ENCODE data around the gene SAPCD1. TPM values are rescaled to one million over a fixed set of nuclear protein-coding genes. Genes with fewer than 3 reads are reported as not detected.

Gene SAPCD1
- total RNA-seq (0.90 TPM), polyA plus RNA-seq (1.3 TPM)

DNA sequence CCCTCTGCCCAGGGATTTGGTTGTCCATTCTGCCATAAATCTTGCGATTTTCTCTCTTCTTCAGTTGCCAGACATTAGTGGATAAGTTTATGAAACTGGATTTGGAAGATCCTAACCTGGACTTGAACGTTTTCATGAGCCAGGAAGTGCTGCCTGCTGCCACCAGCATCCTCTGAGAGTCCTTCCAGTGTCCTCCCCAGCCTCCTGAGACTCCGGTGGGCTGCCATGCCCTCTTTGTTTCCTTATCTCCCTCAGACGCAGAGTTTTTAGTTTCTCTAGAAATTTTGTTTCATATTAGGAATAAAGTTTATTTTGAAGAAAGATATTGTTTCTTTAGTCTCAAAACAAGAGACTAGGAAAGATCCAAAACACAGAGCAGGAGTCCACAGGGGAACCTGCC is at the start of gene SAPCD1:
TSS of gene SAPCD1 (plus strand) at position 301 of the 400 bp plus-strand sequence. CDS start 399 bp downstream, outside the sequence.
- Histone ChIP-seq H3K4me1 (ENCODE audit: insufficient read depth) (no peaks in the 10 kb centered on the region), H3K4me3 (ENCODE audit: low read depth, low read length) (no peak within 1 kb of the TSS), H3K27ac (ENCODE audit: low read depth) (no peak within 1 kb of the TSS), H3K36me3 (ENCODE audit: insufficient read depth) (no peaks in the 10 kb centered on the region)
- WGBS, result 70% methylated on average over 4 of the region's 4 CpGs
- no peak for DNase-seq (ENCODE audit: extremely low spot score)

- Histone ChIP-seq H3K4me1 (ENCODE audit: insufficient read depth) (no peaks in the 10 kb centered on the region), H3K4me3 (ENCODE audit: low read depth, low read length) (no peak overlapping the region), H3K27ac (ENCODE audit: low read depth) (no peak overlapping the region), H3K36me3 (ENCODE audit: insufficient read depth) (no peaks in the 10 kb centered on the region)
- WGBS, result 72% methylated on average over 4 of the region's 4 CpGs
- DNase-seq (ENCODE audit: extremely low spot score), result no peak
Measured at GRCh38 chr6:31713465-31713864, 49.0 kb upstream of the SAPCD1 start.

DNA sequence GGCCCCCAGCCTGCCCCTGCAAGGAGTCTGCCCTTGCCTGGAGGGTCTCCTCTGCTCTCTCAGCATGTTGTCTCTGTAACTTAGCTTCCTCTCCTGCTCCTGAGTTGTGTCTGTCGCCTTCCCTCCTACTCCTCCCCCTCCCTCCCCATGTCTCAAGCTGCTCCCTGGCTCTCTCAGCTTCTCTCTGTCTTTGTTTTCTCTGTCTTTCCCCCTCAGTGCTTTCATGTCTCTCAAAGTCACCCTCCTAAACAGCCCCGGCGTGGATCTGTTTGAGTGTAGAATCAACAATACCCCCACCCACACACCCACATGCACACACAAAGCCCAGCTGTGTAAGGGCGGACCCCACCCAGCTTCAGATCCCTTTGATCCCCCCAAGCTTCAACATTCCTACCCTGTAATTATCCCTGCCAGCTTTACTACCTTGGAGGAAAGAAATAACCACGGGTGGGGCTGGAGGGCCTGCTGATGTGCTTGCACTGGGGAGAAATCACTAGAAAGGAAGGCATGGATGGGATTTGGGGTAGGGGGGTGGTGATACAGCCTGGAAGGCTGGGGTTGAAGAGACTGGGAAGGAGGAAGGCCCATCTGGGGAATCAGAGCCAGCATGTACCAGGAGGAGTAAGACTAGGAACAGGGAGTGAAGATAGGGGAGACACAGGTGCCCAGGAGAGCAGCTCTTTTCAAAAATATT is 48.3 kb upstream of the SAPCD1 start:
- whole genome bisulfite sequencing, result 51% methylated on average over 5 of the region's 5 CpGs
- H3K27ac ChIP-seq (ENCODE audit: low read depth), result no peak overlapping the region

GRCh38 chr6:31715022-31715958 is 47.2 kb upstream of the SAPCD1 start, which contains the start of gene LY6G6D:
TSS of gene LY6G6D (plus strand) at chr6:31715348. CDS start at chr6:31715356, 8 bp downstream.
- DNase-seq (ENCODE audit: extremely low spot score), result no peak
- Histone ChIP-seq H3K27ac (ENCODE audit: low read depth) (no peak within 1 kb of the TSS), H3K4me1 (ENCODE audit: insufficient read depth) (no peaks in the 10 kb centered on the region), H3K36me3 (ENCODE audit: insufficient read depth) (no peaks in the 10 kb centered on the region), H3K4me3 (ENCODE audit: low read depth, low read length) (no peak within 1 kb of the TSS)
- WGBS, result 43% methylated on average over 16 of the region's 16 CpGs

More for the DNA sequence above, 48.3 kb upstream of the SAPCD1 start:
- DNase-seq (ENCODE audit: extremely low spot score), result no peak
- Histone ChIP-seq H3K4me1 (ENCODE audit: insufficient read depth) (no peaks in the 10 kb centered on the region), H3K36me3 (ENCODE audit: insufficient read depth) (no peaks in the 10 kb centered on the region), H3K4me3 (ENCODE audit: low read depth, low read length) (no peak overlapping the region)

- WGBS, result 76% methylated on average over 10 of the region's 10 CpGs
- Histone ChIP-seq H3K36me3 (ENCODE audit: insufficient read depth) (no peaks in the 10 kb centered on the region), H3K4me3 (ENCODE audit: low read depth, low read length) (no peak overlapping the region), H3K4me1 (ENCODE audit: insufficient read depth) (no peaks in the 10 kb centered on the region), H3K27ac (ENCODE audit: low read depth) (no peak overlapping the region)
- no peak for DNase-seq (ENCODE audit: extremely low spot score)
Measured at GRCh38 chr6:31717499-31718222, 44.8 kb upstream of the SAPCD1 start.

DNA sequence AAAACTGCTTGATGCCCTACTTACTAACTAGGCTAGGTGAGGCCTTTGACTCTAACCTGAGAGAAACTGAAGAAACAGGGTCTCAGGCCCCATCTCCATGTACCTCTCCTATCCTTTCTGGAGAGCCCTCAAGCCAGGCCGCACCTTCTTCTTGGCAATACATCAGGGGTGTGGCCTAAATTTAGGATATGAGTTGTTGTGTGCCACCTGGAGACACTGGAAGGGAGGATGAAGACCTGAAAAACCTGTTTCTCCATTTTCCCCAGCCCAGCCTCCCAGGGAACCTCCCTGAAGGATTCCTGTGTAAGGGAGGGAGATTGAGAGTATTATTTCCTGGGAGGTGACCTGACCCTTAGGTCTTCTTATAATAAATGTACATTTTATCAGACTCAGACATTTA is 44.2 kb upstream of the SAPCD1 start:
- no peak for DNase-seq (ENCODE audit: extremely low spot score)
- no peaks in the 10 kb centered on the region for H3K4me1 ChIP-seq (ENCODE audit: insufficient read depth)
- 83% methylated on average over 1 of the region's 1 CpG for WGBS
- H3K27ac ChIP-seq (ENCODE audit: low read depth), result no peak overlapping the region
- H3K36me3 ChIP-seq (ENCODE audit: insufficient read depth), result no peaks in the 10 kb centered on the region
- no peak overlapping the region for H3K4me3 ChIP-seq (ENCODE audit: low read depth, low read length)

DNA sequence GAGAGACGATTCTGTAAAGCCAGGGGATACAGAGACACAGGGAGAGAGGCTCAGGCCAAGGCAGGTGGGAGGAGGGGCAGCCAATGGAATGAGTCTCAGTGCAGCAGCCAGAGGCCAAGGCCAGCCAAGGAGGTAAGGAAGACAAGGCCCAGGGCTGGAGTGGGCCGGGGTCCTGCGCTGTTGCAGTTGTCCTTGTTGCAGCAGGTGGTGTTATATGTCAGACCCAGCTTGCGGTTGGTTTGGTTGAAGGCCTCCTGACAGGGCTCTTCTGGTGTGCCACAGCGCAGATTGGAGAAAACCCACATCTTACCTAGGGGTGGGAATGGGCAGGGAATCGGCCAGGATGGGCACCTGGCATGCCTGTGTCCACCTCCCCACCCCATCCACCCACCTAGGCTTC is 43.5 kb upstream of the SAPCD1 start:
- 85% methylated on average over 6 of the region's 6 CpGs for WGBS
- no peaks in the 10 kb centered on the region for H3K36me3 ChIP-seq (ENCODE audit: insufficient read depth)
- H3K27ac ChIP-seq (ENCODE audit: low read depth), result no peak overlapping the region
- DNase-seq (ENCODE audit: extremely low spot score), result no peak
- no peak overlapping the region for H3K4me3 ChIP-seq (ENCODE audit: low read depth, low read length)
- no peaks in the 10 kb centered on the region for H3K4me1 ChIP-seq (ENCODE audit: insufficient read depth)

GRCh38 chr6:31720196-31720770 is 42.2 kb upstream of the SAPCD1 start:
- WGBS, result 78% methylated on average over 5 of the region's 5 CpGs
- no peak overlapping the region for H3K4me3 ChIP-seq (ENCODE audit: low read depth, low read length)
- H3K27ac ChIP-seq (ENCODE audit: low read depth), result no peak overlapping the region
- no peaks in the 10 kb centered on the region for H3K4me1 ChIP-seq (ENCODE audit: insufficient read depth)
- no peaks in the 10 kb centered on the region for H3K36me3 ChIP-seq (ENCODE audit: insufficient read depth)
- DNase-seq (ENCODE audit: extremely low spot score), result no peak

DNA sequence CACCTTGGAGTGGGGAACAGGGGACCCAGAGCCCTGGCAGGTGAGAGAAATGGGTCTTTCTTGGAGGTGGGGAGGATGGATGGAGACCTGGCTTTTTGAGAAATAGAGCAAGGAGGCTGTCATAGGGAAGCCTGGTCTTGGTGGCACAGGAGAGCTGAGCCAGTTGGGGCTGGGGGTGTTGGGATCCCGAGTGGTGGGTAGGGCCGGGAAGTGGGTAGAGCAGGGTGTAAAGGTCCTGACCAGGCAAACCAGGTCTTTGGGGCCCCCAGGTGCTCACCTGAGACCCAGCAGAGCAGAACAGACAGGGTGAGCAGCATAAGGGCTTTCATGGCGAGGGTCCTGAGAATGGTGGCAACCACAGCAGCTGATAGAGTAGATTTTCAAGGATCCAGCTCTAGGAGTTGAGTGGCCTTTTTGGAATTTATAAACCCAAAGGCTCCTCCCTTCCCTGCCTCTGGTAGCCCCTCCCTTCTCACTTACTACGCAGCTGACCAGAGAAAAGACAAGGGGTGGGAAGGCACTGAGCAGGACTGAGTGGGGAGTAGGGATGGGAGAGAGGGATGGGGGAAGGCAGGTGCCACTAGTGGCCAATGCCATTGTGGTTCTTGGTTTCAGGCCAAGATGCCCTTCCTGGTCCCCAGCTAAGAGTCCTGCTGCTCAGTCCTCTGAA is 41.0 kb upstream of the SAPCD1 start, which contains the start of gene LY6G6C:
TSS of gene LY6G6C (minus strand) at position 396 of the 670 bp plus-strand sequence. CDS start at position 329, 67 bp downstream.
- Histone ChIP-seq H3K27ac (ENCODE audit: low read depth) (no peak within 1 kb of the TSS), H3K4me3 (ENCODE audit: low read depth, low read length) (no peak within 1 kb of the TSS), H3K4me1 (ENCODE audit: insufficient read depth) (no peaks in the 10 kb centered on the region), H3K36me3 (ENCODE audit: insufficient read depth) (no peaks in the 10 kb centered on the region)
- no peak for DNase-seq (ENCODE audit: extremely low spot score)
- WGBS, result 82% methylated on average over 4 of the region's 4 CpGs

DNA sequence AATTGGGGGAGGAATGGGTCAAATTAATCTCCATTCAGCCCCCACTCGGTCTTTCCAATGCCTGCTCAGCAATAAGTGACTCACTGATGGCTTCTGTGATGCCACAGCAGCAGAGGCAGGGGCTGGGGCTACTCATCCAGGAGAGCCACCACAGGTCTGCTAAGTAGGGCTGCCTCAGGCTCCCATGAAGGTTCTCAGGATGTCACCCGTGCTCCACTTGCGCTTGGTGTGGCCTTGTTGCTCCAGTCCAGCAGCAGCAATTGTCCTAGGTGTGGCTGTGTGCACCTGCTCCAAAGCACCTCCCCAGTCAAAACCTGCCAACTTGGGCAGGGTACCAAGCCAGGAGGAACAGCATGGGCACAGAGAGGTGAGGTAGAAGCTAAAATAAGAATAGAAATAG is 40.3 kb upstream of the SAPCD1 start:
- H3K36me3 ChIP-seq (ENCODE audit: insufficient read depth), result no peaks in the 10 kb centered on the region
- no peak overlapping the region for H3K27ac ChIP-seq (ENCODE audit: low read depth)
- 86% methylated on average over 3 of the region's 3 CpGs for WGBS
- no peak overlapping the region for H3K4me3 ChIP-seq (ENCODE audit: low read depth, low read length)
- no peaks in the 10 kb centered on the region for H3K4me1 ChIP-seq (ENCODE audit: insufficient read depth)
- DNase-seq (ENCODE audit: extremely low spot score), result no peak

DNA sequence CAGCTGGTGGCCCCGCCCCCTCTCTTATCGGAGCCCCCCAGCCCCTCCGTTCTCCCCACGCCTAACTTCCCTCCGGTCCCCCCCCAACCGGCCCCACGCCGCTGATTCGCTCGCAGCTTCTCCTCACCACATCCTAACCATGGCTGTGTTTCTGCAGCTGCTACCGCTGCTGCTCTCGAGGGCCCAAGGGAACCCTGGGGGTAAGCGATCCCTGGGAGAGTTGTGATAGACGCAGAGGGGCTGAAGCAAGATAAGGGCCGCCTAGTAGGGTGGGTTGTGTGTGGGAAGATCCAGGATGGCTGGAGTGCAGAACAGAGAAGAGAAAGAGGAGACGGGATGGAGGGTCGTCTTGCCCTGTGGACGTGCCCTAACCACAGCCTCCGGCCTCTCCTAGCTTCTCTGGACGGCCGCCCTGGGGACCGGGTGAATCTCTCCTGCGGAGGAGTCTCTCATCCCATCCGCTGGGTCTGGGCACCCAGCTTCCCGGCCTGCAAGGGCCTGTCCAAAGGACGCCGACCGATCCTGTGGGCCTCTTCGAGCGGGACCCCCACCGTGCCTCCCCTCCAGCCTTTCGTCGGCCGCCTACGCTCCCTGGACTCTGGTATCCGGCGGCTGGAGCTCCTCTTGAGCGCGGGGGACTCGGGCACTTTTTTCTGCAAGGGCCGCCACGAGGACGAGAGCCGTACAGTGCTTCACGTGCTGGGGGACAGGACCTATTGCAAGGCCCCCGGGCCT is 39.0 kb upstream of the SAPCD1 start, which contains the start of gene MPIG6B:
TSS of gene MPIG6B (plus strand) at position 129 of the 735 bp plus-strand sequence. CDS start at position 140, 11 bp downstream.
- no peak within 1 kb of the TSS for H3K4me3 ChIP-seq (ENCODE audit: low read depth, low read length)
- no peak for DNase-seq (ENCODE audit: extremely low spot score)
- no peaks in the 10 kb centered on the region for H3K4me1 ChIP-seq (ENCODE audit: insufficient read depth)
- WGBS, result 72% methylated on average over 46 of the region's 46 CpGs
- no peaks in the 10 kb centered on the region for H3K36me3 ChIP-seq (ENCODE audit: insufficient read depth)
- H3K27ac ChIP-seq (ENCODE audit: low read depth), result no peak within 1 kb of the TSS

Data from urinary bladder (tissue), 4 donors.